SK-N-SH (cell line): ENCODE results near the gene GPRASP1. TPM values are rescaled to one million over a fixed set of nuclear protein-coding genes. Genes with fewer than 3 reads are reported as not detected.

Source experiments
- CTCF ChIA-PET: fragments of 300-600, 350-600 bp; formaldehyde crosslinking; extraction: SDS; loops from one replicate; lab custom pipeline; 2021; lab: Yijun Ruan, JAX
- POLR2A ChIA-PET: fragments of 350-600 bp; sonication (Branson Sonifier 250); formaldehyde crosslinking; extraction: SDS; loops from one replicate; lab custom pipeline; 2020; ENCODE audit warnings: antibody characterized with exemption, inconsistent platforms; lab: Yijun Ruan, JAX
- DNase-seq: peaks from one replicate; pipeline ENCODE4 v3.0.0; 2012
- H2AFZ ChIP-seq: fragments of 200-600 bp; sonication (generic); 2 replicates; pipeline ENCODE4 v1.8.1; 2016; ENCODE audit warnings: antibody characterized with exemption, mild to moderate bottlenecking, low read depth
- H3F3A ChIP-seq: fragments of 200-600 bp; sonication (generic); replicated peaks from 2 replicates; pipeline ENCODE3; 2016; ENCODE audit warnings: antibody characterized with exemption, mild to moderate bottlenecking; ENCODE audit not compliant: insufficient read depth
- H3K27ac ChIP-seq, 2 experiments: fragments of 200-500 bp in 1 of 2; fragments of 200-600 bp in 1 of 2; sonication (Bioruptor generic) in 1 of 2; sonication (generic), shearing (Covaris generic) in 1 of 2; 2 replicates each; pipeline versions ENCODE4 v1.5.1 to v1.6.1; 2014 to 2016; ENCODE audit warnings: low read depth in 2 of 2, inconsistent platforms in 1 of 2, low read length in 1 of 2, mild to moderate bottlenecking in 1 of 2, mixed read lengths in 1 of 2
- H3K27me3 ChIP-seq: fragments of 200-600 bp; sonication (generic), shearing (Covaris generic); 2 replicates; pipeline ENCODE4 v1.6.1; 2016; ENCODE audit warnings: mixed run types; ENCODE audit not compliant: insufficient read depth
- H3K36me3 ChIP-seq, 2 experiments: fragments of 200-500 bp in 1 of 2; fragments of 200-600 bp in 1 of 2; sonication (Bioruptor generic) in 1 of 2; sonication (generic) in 1 of 2; replicated peaks in 1 of 2; 2 replicates each; pipeline versions ENCODE3 to v1.5.1; 2014 to 2016; ENCODE audit warnings: low read length in 1 of 2, mild to moderate bottlenecking in 1 of 2; ENCODE audit not compliant: insufficient read depth in 2 of 2, control insufficient read depth in 1 of 2
- H3K4me1 ChIP-seq, 2 experiments: fragments of 200-500 bp in 1 of 2; fragments of 200-600 bp in 1 of 2; sonication (Bioruptor generic) in 1 of 2; sonication (generic), shearing (Covaris generic) in 1 of 2; 2 replicates each; pipeline versions ENCODE4 v1.5.1 to v1.6.1; 2014 to 2016; ENCODE audit warnings: low read depth in 1 of 2, low read length in 1 of 2, mixed run types in 1 of 2; ENCODE audit not compliant: insufficient read depth in 2 of 2, control insufficient read depth in 1 of 2
- H3K4me2 ChIP-seq: fragments of 200-600 bp; sonication (generic), shearing (Covaris generic); 2 replicates; pipeline ENCODE4 v1.6.1; 2017; ENCODE audit warnings: mixed run types
- H3K4me3 ChIP-seq, 2 experiments: fragments of 200-500 bp in 1 of 2; fragments of 200-600 bp in 1 of 2; sonication (Bioruptor generic) in 1 of 2; sonication (generic), shearing (Covaris generic) in 1 of 2; 2 replicates each; pipeline versions ENCODE4 v1.5.1 to v1.8.1; 2014 to 2016; ENCODE audit warnings: low read depth in 2 of 2, inconsistent platforms in 1 of 2, low read length in 1 of 2, mild to moderate bottlenecking in 1 of 2, mixed read lengths in 1 of 2, moderate library complexity in 1 of 2
- H3K79me2 ChIP-seq: fragments of 200-600 bp; sonication (generic); 2 replicates; pipeline ENCODE4 v1.8.1; 2017; ENCODE audit warnings: mild to moderate bottlenecking; ENCODE audit not compliant: insufficient read depth
- H3K9ac ChIP-seq: fragments of 200-600 bp; sonication (generic); 2 replicates; pipeline ENCODE4 v1.6.1; 2017; ENCODE audit warnings: mixed run types
- H3K9me2 ChIP-seq: fragments of 200-600 bp; sonication (generic); 2 replicates; pipeline ENCODE4 v1.6.1; 2017; ENCODE audit warnings: mixed run types
- H3K9me3 ChIP-seq: fragments of 200-600 bp; sonication (generic); 2 replicates; pipeline ENCODE4 v1.6.1; 2017; ENCODE audit warnings: mixed run types, mild to moderate bottlenecking, moderate library complexity
- H4K20me1 ChIP-seq: fragments of 200-600 bp; sonication (generic); 2 replicates; pipeline ENCODE4 v1.6.1; 2017; ENCODE audit warnings: mild to moderate bottlenecking, mixed run types; ENCODE audit not compliant: insufficient read depth
- CHD2 ChIP-seq: fragments of 150-350 bp; IDR thresholded peaks from 2 replicates; pipeline ENCODE4 v1.6.1; 2018; ENCODE audit warnings: low read length; ENCODE audit not compliant: partially characterized antibody
- EP300 ChIP-seq, 2 experiments: IDR thresholded peaks; 2 replicates each; pipeline versions ENCODE4 v1.4.0 to v1.6.1; 2012; ENCODE audit warnings: borderline replicate concordance in 1 of 2, low read depth in 1 of 2, low read length in 1 of 2
- FOSL2 ChIP-seq: IDR thresholded peaks from 2 replicates; pipeline ENCODE4 v1.4.0; 2012; ENCODE audit warnings: low read depth, mild to moderate bottlenecking, moderate library complexity, borderline replicate concordance
- FOXJ3 ChIP-seq: sonication (generic); formaldehyde crosslinking; IDR thresholded peaks from 2 replicates; pipeline ENCODE4 v1.5.1; 2020; ENCODE audit warnings: mild to moderate bottlenecking, missing genetic modification reagents
- FOXM1 ChIP-seq: IDR thresholded peaks from 2 replicates; pipeline ENCODE4 v1.4.0; 2012; ENCODE audit warnings: low read depth, mild to moderate bottlenecking
- GATA2 ChIP-seq: sonication (generic); formaldehyde crosslinking; IDR thresholded peaks from 2 replicates; pipeline ENCODE4 v1.5.0; 2020; ENCODE audit warnings: mild to moderate bottlenecking, missing genetic modification reagents
- JUND ChIP-seq: IDR thresholded peaks from 2 replicates; pipeline ENCODE4 v1.4.0; 2012
- MAX ChIP-seq: IDR thresholded peaks from 2 replicates; pipeline ENCODE4 v1.4.0; 2012; ENCODE audit warnings: low read depth
- MEF2A ChIP-seq: IDR thresholded peaks from 2 replicates; pipeline ENCODE4 v1.4.0; 2012; ENCODE audit warnings: low read depth, borderline replicate concordance
- MXI1 ChIP-seq: IDR thresholded peaks from 2 replicates; pipeline ENCODE4 v1.6.1; 2012; ENCODE audit warnings: mild to moderate bottlenecking, low read depth, low read length, improper control_type of control experiment
- NRF1 ChIP-seq: IDR thresholded peaks from 2 replicates; pipeline ENCODE4 v1.6.1; 2012; ENCODE audit warnings: low read depth, mild to moderate bottlenecking, low read length
- POLR2AphosphoS5 ChIP-seq: IDR thresholded peaks from 2 replicates; pipeline ENCODE4 v1.6.1; 2012; ENCODE audit warnings: low read depth, low read length
- RCOR1 ChIP-seq: fragments of 150-350 bp; IDR thresholded peaks from 2 replicates; pipeline ENCODE4 v1.6.1; 2017; ENCODE audit warnings: antibody characterized with exemption, low read length
- RFX5 ChIP-seq: IDR thresholded peaks from 2 replicates; pipeline ENCODE4 v1.6.1; 2012; ENCODE audit warnings: mild to moderate bottlenecking, improper control_type of control experiment, low read length
- RXRA ChIP-seq: IDR thresholded peaks from 2 replicates; pipeline ENCODE4 v1.4.0; 2012; ENCODE audit warnings: low read depth, mild to moderate bottlenecking, borderline replicate concordance
- SIN3A ChIP-seq: IDR thresholded peaks from 2 replicates; pipeline ENCODE4 v1.6.1; 2012; ENCODE audit warnings: low read depth, mild to moderate bottlenecking, low read length, moderate library complexity, borderline replicate concordance
- SMC3 ChIP-seq: IDR thresholded peaks from 2 replicates; pipeline ENCODE4 v1.6.1; 2012; ENCODE audit warnings: low read depth, low read length, improper control_type of control experiment
- TAF1 ChIP-seq: IDR thresholded peaks from 2 replicates; pipeline ENCODE4 v1.6.1; 2012; ENCODE audit warnings: low read depth, mild to moderate bottlenecking, low read length, moderate library complexity, borderline replicate concordance
- TCF12 ChIP-seq: IDR thresholded peaks from 2 replicates; pipeline ENCODE4 v1.4.0; 2012
- YY1 ChIP-seq: IDR thresholded peaks from 2 replicates; pipeline ENCODE4 v1.4.0; 2012; ENCODE audit warnings: low read depth, mild to moderate bottlenecking
- WGBS: methylation state at CpG from one replicate; pipeline ENCODE4 v1.1.6; 2017; ENCODE audit warnings: low lambda C conversion rate; 5-methylcytosine and 5-hydroxymethylcytosine counted together
- polyA plus RNA-seq, 3 experiments: library from polyadenylated mRNA; depleted of rRNA; stranded (reverse); fragments of >200 nt; gene quantifications; 2 replicates each; pipeline ENCODE4 v1.2.3, GENCODE V29; 2012
- TF ChIP-seq, protein P1 (sequence below): IDR thresholded peaks from 2 replicates; pipeline ENCODE4 v1.4.0; 2012; ENCODE audit warnings: low read depth, borderline replicate concordance
- TF ChIP-seq, protein P2 (sequence below): fragments of 150-350 bp; IDR thresholded peaks from 2 replicates; pipeline ENCODE4 v1.6.1; 2016; ENCODE audit warnings: mild to moderate bottlenecking, low read depth, low read length

GPRASP1 gene
- polyA plus RNA-seq, 1 of the 3 experiments (the other 2 are of a cell fraction) = 2.7 TPM

- H3K9me2 ChIP-seq = no peaks in the 10 kb centered on the region
- no peak for DNase-seq
- TF ChIP-seq MEF2A = no peak
- no peak for TF ChIP-seq SIN3A
- TF ChIP-seq POLR2AphosphoS5 = no peak
- no peak for TF ChIP-seq TCF12
- TF ChIP-seq SMC3 = no peak
- TF ChIP-seq, protein P1, sequence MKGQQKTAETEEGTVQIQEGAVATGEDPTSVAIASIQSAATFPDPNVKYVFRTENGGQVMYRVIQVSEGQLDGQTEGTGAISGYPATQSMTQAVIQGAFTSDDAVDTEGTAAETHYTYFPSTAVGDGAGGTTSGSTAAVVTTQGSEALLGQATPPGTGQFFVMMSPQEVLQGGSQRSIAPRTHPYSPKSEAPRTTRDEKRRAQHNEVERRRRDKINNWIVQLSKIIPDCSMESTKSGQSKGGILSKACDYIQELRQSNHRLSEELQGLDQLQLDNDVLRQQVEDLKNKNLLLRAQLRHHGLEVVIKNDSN = no peak
- TF ChIP-seq TAF1 = no peak
- no peak overlapping the region for H3K9ac ChIP-seq
- H3K27me3 ChIP-seq = no peaks in the 10 kb centered on the region
- H3K79me2 ChIP-seq = peaks cover 3% of the 10 kb centered on the region; the same call in 1 of the 2 replicates
- H3F3A ChIP-seq = no peaks in the 10 kb centered on the region
- no peaks in the 10 kb centered on the region for H4K20me1 ChIP-seq
- peaks cover 0 to 8% of the 10 kb centered on the region in 2 experiments for H3K36me3 ChIP-seq
- H2AFZ ChIP-seq = no peak overlapping the region
- H3K27ac ChIP-seq = no peak overlapping the region
- WGBS = 85% methylated on average over 4 of the region's 6 CpGs
- H3K4me1 ChIP-seq = no peaks in the 10 kb centered on the region
- 0 out of 2 replicates have a peak, but pooled peaks cover 6% of the 10 kb centered on the region for H3K9me3 ChIP-seq
- H3K4me3 ChIP-seq = no peak overlapping the region
- CTCF ChIA-PET = no interaction called here
- POLR2A ChIA-PET = no interaction called here
- no peak overlapping the region for H3K4me2 ChIP-seq
Measured at GRCh38 chrX:102624105-102624504, 27.2 kb upstream of the GPRASP1 start.

- DNase-seq = no peak
- Histone ChIP-seq H2AFZ (no peak overlapping the region), H3F3A (no peaks in the 10 kb centered on the region), H3K4me1 (no peaks in the 10 kb centered on the region), H3K36me3 (no peaks in the 10 kb centered on the region), H4K20me1 (no peaks in the 10 kb centered on the region), H3K27ac (no peak overlapping the region), H3K9me3 (no peaks in the 10 kb centered on the region), H3K4me2 (no peak overlapping the region), H3K9me2 (no peaks in the 10 kb centered on the region), H3K27me3 (no peaks in the 10 kb centered on the region), H3K4me3 (no peak overlapping the region), H3K9ac (no peak overlapping the region), H3K79me2 (peaks cover 3% of the 10 kb centered on the region; the same call in 1 of the 2 replicates)
- ChIA-PET CTCF (no interaction called here), POLR2A (no interaction called here)
- 76% methylated on average over 1 of the region's 1 CpG for WGBS
- no peak for TF ChIP-seq GATA2 (CRISPR knock-in tag)
- no peak for TF ChIP-seq RFX5
- TF ChIP-seq, protein P2, sequence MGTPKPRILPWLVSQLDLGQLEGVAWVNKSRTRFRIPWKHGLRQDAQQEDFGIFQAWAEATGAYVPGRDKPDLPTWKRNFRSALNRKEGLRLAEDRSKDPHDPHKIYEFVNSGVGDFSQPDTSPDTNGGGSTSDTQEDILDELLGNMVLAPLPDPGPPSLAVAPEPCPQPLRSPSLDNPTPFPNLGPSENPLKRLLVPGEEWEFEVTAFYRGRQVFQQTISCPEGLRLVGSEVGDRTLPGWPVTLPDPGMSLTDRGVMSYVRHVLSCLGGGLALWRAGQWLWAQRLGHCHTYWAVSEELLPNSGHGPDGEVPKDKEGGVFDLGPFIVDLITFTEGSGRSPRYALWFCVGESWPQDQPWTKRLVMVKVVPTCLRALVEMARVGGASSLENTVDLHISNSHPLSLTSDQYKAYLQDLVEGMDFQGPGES = no peak
- no peak for TF ChIP-seq FOSL2
- TF ChIP-seq, protein P1 = no peak
- TF ChIP-seq JUND = no peak
- TF ChIP-seq FOXM1 = no peak
- no peak for TF ChIP-seq YY1
- no peak for TF ChIP-seq FOXJ3
- no peak for TF ChIP-seq NRF1
- TF ChIP-seq POLR2AphosphoS5 = no peak
- no peak for TF ChIP-seq MEF2A
- TF ChIP-seq EP300 (IDR thresholded peaks at IDR 0.05; ENCODE audit: borderline replicate concordance in 1 of 2, low read depth in 1 of 2, low read length in 1 of 2) = no peak
- TF ChIP-seq RCOR1 = no peak
- TF ChIP-seq CHD2 = no peak
- TF ChIP-seq SIN3A = no peak
- no peak for TF ChIP-seq MAX
- no peak for TF ChIP-seq RXRA
- TF ChIP-seq SMC3 = no peak
- no peak for TF ChIP-seq MXI1
Measured at GRCh38 chrX:102627640-102628039, 23.6 kb upstream of the GPRASP1 start.
